Measurements from ENCODE around the gene OR8H1. TPM values are rescaled to one million over a fixed set of nuclear protein-coding genes. Genes with fewer than 3 reads are reported as not detected.

OR8H1 gene
- polyA plus RNA-seq, 2 of the 4 experiments (the other 2 are of a cell fraction): not detected

DNA sequence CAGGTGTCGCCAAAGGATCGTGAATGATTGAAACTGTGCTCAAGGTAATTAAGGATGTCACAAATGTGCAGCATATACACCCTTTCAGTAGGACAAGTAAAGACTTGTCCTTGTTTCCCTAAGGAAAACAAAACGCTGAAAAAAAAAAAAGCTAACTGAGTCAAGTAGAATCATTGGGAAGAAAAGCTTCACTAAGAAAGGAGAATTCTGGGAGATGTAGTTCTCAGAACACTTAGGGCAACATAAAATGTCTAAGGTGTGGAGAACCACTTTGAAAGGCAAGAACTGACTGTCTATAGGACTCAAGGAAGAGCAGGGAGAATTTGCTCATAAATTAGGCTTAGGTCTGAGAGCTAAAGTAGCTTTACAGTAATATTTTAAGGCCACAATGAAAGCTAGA, 21.0 kb downstream of the OR8H1 start:
- CTCF ChIA-PET: interaction anchor here (0.9 to 1.0 kb wide), 2 partner anchors 23 to 36 kb away, joined by 3 to 4 read pairs; no protein-coding TSS in a partner anchor
- ATAC-seq: no peak
- H3K27ac ChIP-seq: no peak overlapping the region
- no peaks in the 10 kb centered on the region for H3K4me1 ChIP-seq
- H3K4me3 ChIP-seq: no peak overlapping the region
- DNase-seq (ENCODE audit: low read depth in 1 of 2, low spot score in 1 of 2): no peak
- FAIRE-seq: no peak
- POLR2A ChIA-PET: no interaction called here
- TF ChIP-seq BHLHE40 (IDR thresholded peaks at IDR 0.05; ENCODE audit: low read depth, low read length): no peak
- TF ChIP-seq HOXA7 (CRISPR knock-in tag; IDR thresholded peaks at IDR 0.05): no peak
- no peak for TF ChIP-seq HDAC2 (IDR thresholded peaks at IDR 0.05)
- no peak for TF ChIP-seq FOSL2 (IDR thresholded peaks at IDR 0.05)
- no peak for TF ChIP-seq FOSL2 (CRISPR knock-in tag; IDR thresholded peaks at IDR 0.05)
- 2% methylated on average over 3 of the region's 3 CpGs for WGBS (ENCODE audit: missing lambda C conversion rate)
- no peak overlapping the region for H3K4me2 ChIP-seq
- no peaks in the 10 kb centered on the region; the same call in 2 of the 3 replicates for H3K9me3 ChIP-seq

DNA sequence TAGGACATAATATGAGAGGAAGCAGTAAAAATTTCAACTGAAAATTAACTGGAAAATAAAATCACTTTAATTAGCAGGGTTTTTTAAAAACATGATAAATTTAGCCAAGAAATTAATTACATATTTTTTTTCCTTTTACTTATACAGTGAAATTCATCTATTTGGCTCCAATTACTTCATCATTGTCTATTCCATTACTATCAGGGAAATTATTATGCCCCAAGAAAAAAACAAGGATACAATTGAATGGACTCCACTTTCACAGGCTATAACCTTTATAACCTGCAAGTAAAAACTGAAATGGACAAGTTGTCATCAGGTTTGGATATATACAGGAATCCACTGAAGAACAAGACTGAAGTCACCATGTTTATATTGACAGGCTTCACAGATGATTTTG, 40.1 kb downstream of the OR8H1 start, which contains the start of gene OR5T3:
TSS of gene OR5T3 (plus strand) at position 301 of the 400 bp plus-strand sequence. CDS start at position 301, 0 bp downstream.
- Histone ChIP-seq H3K9me3 (no peaks in the 10 kb centered on the region), H3K27ac (no peak within 1 kb of the TSS), H3K4me1 (no peaks in the 10 kb centered on the region), H3K4me2 (no peak within 1 kb of the TSS), H3K4me3 (no peak within 1 kb of the TSS)
- TF ChIP-seq ZSCAN20 (CRISPR knock-in tag; IDR thresholded peaks at IDR 0.05) (no peak), NPAS2 (CRISPR knock-in tag; IDR thresholded peaks at IDR 0.05; ENCODE audit: borderline replicate concordance) (no peak), EHF (CRISPR knock-in tag; IDR thresholded peaks at IDR 0.05) (no peak), EHMT2 (IDR thresholded peaks at IDR 0.05; ENCODE audit: low read depth) (no peak), RARB (CRISPR knock-in tag; IDR thresholded peaks at IDR 0.05) (no peak), EP300 (IDR thresholded peaks at IDR 0.05) (no peak), HDAC2 (IDR thresholded peaks at IDR 0.05) (no peak), HOXA7 (CRISPR knock-in tag; IDR thresholded peaks at IDR 0.05) (no peak), NR3C1 (IDR thresholded peaks at IDR 0.05) (no peak), SREBF2 (IDR thresholded peaks at IDR 0.05) (no peak), ZC3H11A (IDR thresholded peaks at IDR 0.05) (no peak), SMC3 (IDR thresholded peaks at IDR 0.05) (no peak), POLR2AphosphoS2 (conservative IDR thresholded peaks at IDR 0.05; ENCODE audit: low read length) (no peak)
- TF ChIP-seq, protein P1, sequence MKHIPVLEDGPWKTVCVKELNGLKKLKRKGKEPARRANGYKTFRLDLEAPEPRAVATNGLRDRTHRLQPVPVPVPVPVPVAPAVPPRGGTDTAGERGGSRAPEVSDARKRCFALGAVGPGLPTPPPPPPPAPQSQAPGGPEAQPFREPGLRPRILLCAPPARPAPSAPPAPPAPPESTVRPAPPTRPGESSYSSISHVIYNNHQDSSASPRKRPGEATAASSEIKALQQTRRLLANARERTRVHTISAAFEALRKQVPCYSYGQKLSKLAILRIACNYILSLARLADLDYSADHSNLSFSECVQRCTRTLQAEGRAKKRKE (CRISPR knock-in tag; IDR thresholded peaks at IDR 0.05; ENCODE audit: low read depth): no peak
- TF ChIP-seq, protein P2, sequence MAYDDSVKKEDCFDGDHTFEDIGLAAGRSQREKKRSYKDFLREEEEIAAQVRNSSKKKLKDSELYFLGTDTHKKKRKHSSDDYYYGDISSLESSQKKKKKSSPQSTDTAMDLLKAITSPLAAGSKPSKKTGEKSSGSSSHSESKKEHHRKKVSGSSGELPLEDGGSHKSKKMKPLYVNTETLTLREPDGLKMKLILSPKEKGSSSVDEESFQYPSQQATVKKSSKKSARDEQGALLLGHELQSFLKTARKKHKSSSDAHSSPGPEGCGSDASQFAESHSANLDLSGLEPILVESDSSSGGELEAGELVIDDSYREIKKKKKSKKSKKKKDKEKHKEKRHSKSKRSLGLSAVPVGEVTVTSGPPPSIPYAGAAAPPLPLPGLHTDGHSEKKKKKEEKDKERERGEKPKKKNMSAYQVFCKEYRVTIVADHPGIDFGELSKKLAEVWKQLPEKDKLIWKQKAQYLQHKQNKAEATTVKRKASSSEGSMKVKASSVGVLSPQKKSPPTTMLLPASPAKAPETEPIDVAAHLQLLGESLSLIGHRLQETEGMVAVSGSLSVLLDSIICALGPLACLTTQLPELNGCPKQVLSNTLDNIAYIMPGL (CRISPR knock-in tag; IDR thresholded peaks at IDR 0.05; ENCODE audit: borderline replicate concordance): no peak
- TF ChIP-seq, protein P3, sequence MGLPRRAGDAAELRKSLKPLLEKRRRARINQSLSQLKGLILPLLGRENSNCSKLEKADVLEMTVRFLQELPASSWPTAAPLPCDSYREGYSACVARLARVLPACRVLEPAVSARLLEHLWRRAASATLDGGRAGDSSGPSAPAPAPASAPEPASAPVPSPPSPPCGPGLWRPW (IDR thresholded peaks at IDR 0.05): no peak
- no peak for DNase-seq (ENCODE audit: low read depth in 1 of 2, low spot score in 1 of 2)
- ChIA-PET CTCF (no interaction called here), POLR2A (no interaction called here)
- no peak for ATAC-seq
- no peak for FAIRE-seq

Other genes with a start within 250 kb of the OR8H1 start
- gene OR8I2, start 198.9 kb downstream of the OR8H1 start, polyA plus RNA-seq (2011; rRNA removed): not detected in 2 replicates
- gene OR8I2, start 198.9 kb downstream of the OR8H1 start, polyA plus RNA-seq (2017; fragmentation: RNase III; extraction: RNeasy Plus Mini Kit Qiagen cat#74134 plus additional on column Dnase treatment): not detected in 3 replicates
- gene OR8H2, start 188.6 kb downstream of the OR8H1 start, polyA plus RNA-seq (2011; rRNA removed): not detected in 2 replicates
- gene OR8H2, start 188.6 kb downstream of the OR8H1 start, polyA plus RNA-seq (2017; fragmentation: RNase III; extraction: RNeasy Plus Mini Kit Qiagen cat#74134 plus additional on column Dnase treatment): not detected in 3 replicates
- gene OR8H3, start 169.9 kb downstream of the OR8H1 start, polyA plus RNA-seq (2011; rRNA removed): not detected in 2 replicates
- gene OR8H3, start 169.9 kb downstream of the OR8H1 start, polyA plus RNA-seq (2017; fragmentation: RNase III; extraction: RNeasy Plus Mini Kit Qiagen cat#74134 plus additional on column Dnase treatment): not detected in 3 replicates
- not detected in 2 replicates for gene OR8J3, start 152.1 kb downstream of the OR8H1 start, polyA plus RNA-seq (2011; rRNA removed)
- not detected in 3 replicates for gene OR8J3, start 152.1 kb downstream of the OR8H1 start, polyA plus RNA-seq (2017; fragmentation: RNase III; extraction: RNeasy Plus Mini Kit Qiagen cat#74134 plus additional on column Dnase treatment)
- not detected in 2 replicates for gene OR8K5, start 131.9 kb downstream of the OR8H1 start, polyA plus RNA-seq (2011; rRNA removed)
- not detected in 3 replicates for gene OR8K5, start 131.9 kb downstream of the OR8H1 start, polyA plus RNA-seq (2017; fragmentation: RNase III; extraction: RNeasy Plus Mini Kit Qiagen cat#74134 plus additional on column Dnase treatment)
- gene OR5J2, start 115.6 kb downstream of the OR8H1 start, polyA plus RNA-seq (2011; rRNA removed): not detected in 2 replicates
- gene OR5J2, start 115.6 kb downstream of the OR8H1 start, polyA plus RNA-seq (2017; fragmentation: RNase III; extraction: RNeasy Plus Mini Kit Qiagen cat#74134 plus additional on column Dnase treatment): not detected in 3 replicates
- gene OR5T2, start 58.0 kb downstream of the OR8H1 start, polyA plus RNA-seq (2011; rRNA removed): not detected in 2 replicates
- gene OR5T2, start 58.0 kb downstream of the OR8H1 start, polyA plus RNA-seq (2017; fragmentation: RNase III; extraction: RNeasy Plus Mini Kit Qiagen cat#74134 plus additional on column Dnase treatment): not detected in 3 replicates
- not detected in 2 replicates for gene OR5T3, start 40.0 kb downstream of the OR8H1 start, polyA plus RNA-seq (2011; rRNA removed)
- gene OR5T3, start 40.0 kb downstream of the OR8H1 start, polyA plus RNA-seq (2017; fragmentation: RNase III; extraction: RNeasy Plus Mini Kit Qiagen cat#74134 plus additional on column Dnase treatment): not detected in 3 replicates
- not detected in 2 replicates for gene OR5T1, start 18.1 kb downstream of the OR8H1 start, polyA plus RNA-seq (2011; rRNA removed)
- gene OR5T1, start 18.1 kb downstream of the OR8H1 start, polyA plus RNA-seq (2017; fragmentation: RNase III; extraction: RNeasy Plus Mini Kit Qiagen cat#74134 plus additional on column Dnase treatment): not detected in 3 replicates
- not detected in 2 replicates for gene OR8K3, start 22.9 kb upstream of the OR8H1 start, polyA plus RNA-seq (2011; rRNA removed)
- not detected in 3 replicates for gene OR8K3, start 22.9 kb upstream of the OR8H1 start, polyA plus RNA-seq (2017; fragmentation: RNase III; extraction: RNeasy Plus Mini Kit Qiagen cat#74134 plus additional on column Dnase treatment)
- gene OR8K1, start 53.8 kb upstream of the OR8H1 start, polyA plus RNA-seq (2011; rRNA removed): not detected in 2 replicates
- not detected in 3 replicates for gene OR8K1, start 53.8 kb upstream of the OR8H1 start, polyA plus RNA-seq (2017; fragmentation: RNase III; extraction: RNeasy Plus Mini Kit Qiagen cat#74134 plus additional on column Dnase treatment)
- not detected in 2 replicates for gene OR8J1, start 62.0 kb upstream of the OR8H1 start, polyA plus RNA-seq (2011; rRNA removed)
- gene OR8J1, start 62.0 kb upstream of the OR8H1 start, polyA plus RNA-seq (2017; fragmentation: RNase III; extraction: RNeasy Plus Mini Kit Qiagen cat#74134 plus additional on column Dnase treatment): not detected in 3 replicates
- gene OR8U1, start 83.4 kb upstream of the OR8H1 start, polyA plus RNA-seq (2011; rRNA removed): not detected in 2 replicates
- not detected in 3 replicates for gene OR8U1, start 83.4 kb upstream of the OR8H1 start, polyA plus RNA-seq (2017; fragmentation: RNase III; extraction: RNeasy Plus Mini Kit Qiagen cat#74134 plus additional on column Dnase treatment)
- not detected in 2 replicates for gene OR5AL1, start 120.4 kb upstream of the OR8H1 start, polyA plus RNA-seq (2011; rRNA removed)
- gene OR5AL1, start 120.4 kb upstream of the OR8H1 start, polyA plus RNA-seq (2017; fragmentation: RNase III; extraction: RNeasy Plus Mini Kit Qiagen cat#74134 plus additional on column Dnase treatment): not detected in 3 replicates
- gene OR5M3, start 181.1 kb upstream of the OR8H1 start, polyA plus RNA-seq (2011; rRNA removed): not detected in 2 replicates
- not detected in 3 replicates for gene OR5M3, start 181.1 kb upstream of the OR8H1 start, polyA plus RNA-seq (2017; fragmentation: RNase III; extraction: RNeasy Plus Mini Kit Qiagen cat#74134 plus additional on column Dnase treatment)
- gene OR5M8, start 199.1 kb upstream of the OR8H1 start, polyA plus RNA-seq (2011; rRNA removed): not detected in 2 replicates
- not detected in 3 replicates for gene OR5M8, start 199.1 kb upstream of the OR8H1 start, polyA plus RNA-seq (2017; fragmentation: RNase III; extraction: RNeasy Plus Mini Kit Qiagen cat#74134 plus additional on column Dnase treatment)